ENCODE data around the gene C3. TPM values are rescaled to one million over a fixed set of nuclear protein-coding genes. Genes with fewer than 3 reads are reported as not detected.

Gene C3
- total RNA-seq, 4 donors from 2014 or later = 45.4 to 1,093 (median 422) TPM

DNA sequence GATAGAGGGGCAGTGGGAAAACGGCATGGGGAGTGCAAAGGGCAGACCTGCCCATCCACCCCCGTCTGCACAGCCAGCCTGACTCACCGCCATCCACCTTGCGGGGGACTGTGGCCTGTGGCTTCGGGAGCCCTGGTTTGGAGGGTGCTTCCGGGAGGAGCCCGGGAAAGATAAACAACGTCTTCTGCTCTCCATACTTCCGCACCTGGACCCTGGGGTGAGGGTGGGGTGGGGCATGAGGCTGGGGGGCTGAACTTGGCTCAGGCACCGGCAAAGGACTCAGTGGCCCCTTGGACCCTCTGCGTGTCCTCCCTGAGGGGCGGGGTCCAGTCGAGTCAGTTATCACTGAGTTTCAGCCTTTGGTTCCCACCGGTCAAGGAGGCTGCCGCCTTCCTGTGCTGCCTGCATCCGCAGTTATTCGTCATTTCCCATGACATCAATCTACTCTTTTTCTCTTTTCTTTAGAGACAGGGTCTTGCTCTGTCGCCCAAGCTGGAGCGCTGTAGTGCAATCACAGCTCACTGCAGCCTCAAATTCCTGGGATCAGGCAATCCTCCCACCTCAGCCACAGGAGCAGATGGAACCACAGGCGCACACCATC is 13.7 kb upstream of the C3 start:
- Histone ChIP-seq H3K4me1 (peaks cover 0 to 12% of the 10 kb centered on the region in 2 donors), H3K9me3 (no peaks in the 10 kb centered on the region), H3K4me3 (no peak overlapping the region), H3K27ac (no peak overlapping the region), H3K27me3 (no peaks in the 10 kb centered on the region), H3K36me3 (no peaks in the 10 kb centered on the region)
- intact Hi-C loops (cut with DNase I; ENCODE audit: low total_unique reads) = no loop called here
- no peak for DNase-seq
- TF ChIP-seq, protein P1, sequence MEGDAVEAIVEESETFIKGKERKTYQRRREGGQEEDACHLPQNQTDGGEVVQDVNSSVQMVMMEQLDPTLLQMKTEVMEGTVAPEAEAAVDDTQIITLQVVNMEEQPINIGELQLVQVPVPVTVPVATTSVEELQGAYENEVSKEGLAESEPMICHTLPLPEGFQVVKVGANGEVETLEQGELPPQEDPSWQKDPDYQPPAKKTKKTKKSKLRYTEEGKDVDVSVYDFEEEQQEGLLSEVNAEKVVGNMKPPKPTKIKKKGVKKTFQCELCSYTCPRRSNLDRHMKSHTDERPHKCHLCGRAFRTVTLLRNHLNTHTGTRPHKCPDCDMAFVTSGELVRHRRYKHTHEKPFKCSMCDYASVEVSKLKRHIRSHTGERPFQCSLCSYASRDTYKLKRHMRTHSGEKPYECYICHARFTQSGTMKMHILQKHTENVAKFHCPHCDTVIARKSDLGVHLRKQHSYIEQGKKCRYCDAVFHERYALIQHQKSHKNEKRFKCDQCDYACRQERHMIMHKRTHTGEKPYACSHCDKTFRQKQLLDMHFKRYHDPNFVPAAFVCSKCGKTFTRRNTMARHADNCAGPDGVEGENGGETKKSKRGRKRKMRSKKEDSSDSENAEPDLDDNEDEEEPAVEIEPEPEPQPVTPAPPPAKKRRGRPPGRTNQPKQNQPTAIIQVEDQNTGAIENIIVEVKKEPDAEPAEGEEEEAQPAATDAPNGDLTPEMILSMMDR (IDR thresholded peaks at IDR 0.05) = no peak
- TF ChIP-seq POLR2A (IDR thresholded peaks at IDR 0.05) = no peak

DNA sequence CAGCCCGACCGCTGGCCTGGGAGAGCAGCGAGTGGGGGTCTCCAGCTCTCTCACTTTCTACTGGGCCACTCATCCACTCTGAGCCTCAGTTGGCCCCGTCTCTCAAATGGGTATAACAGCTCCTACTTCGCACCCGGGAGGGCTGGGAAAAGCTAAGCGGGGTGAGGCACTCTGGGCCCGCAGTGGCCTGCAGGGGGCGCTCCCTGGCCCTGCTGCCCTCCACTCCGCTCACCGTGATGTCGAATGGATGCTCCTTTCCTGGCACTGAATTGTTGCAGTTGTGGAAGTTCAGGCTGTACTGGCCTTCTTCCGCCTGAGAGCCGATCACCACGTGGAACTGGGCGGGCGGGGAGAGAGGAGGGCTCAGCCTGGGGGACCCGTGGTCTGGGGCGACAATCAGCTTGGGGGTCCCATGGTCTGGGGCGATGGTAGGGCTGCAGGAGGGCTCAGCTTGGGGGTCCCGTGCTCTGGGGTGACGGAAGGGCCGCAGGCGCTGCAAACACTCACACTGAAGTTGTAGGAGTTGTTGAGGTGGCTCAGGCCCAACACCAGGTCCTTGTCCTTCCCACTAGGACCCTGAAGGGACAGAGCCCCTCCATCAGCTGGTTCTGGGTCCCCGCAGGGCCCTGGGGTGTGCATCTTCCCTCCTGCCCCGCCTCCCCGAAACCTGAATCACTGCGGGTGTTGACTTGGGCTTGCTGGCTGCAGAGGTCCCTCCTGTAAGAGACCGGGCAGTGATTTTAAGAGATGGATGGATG is 13.1 kb upstream of the C3 start:
- Histone ChIP-seq H3K27me3 (no peaks in the 10 kb centered on the region), H3K27ac (no peak overlapping the region), H3K4me1 (peaks cover 0 to 7% of the 10 kb centered on the region in 2 donors), H3K36me3 (no peaks in the 10 kb centered on the region), H3K9me3 (no peaks in the 10 kb centered on the region), H3K4me3 (no peak overlapping the region)
- TF ChIP-seq, protein P1 (IDR thresholded peaks at IDR 0.05) = no peak
- no peak for TF ChIP-seq POLR2A (IDR thresholded peaks at IDR 0.05)
- intact Hi-C loops (cut with DNase I; ENCODE audit: low total_unique reads) = no loop called here
- DNase-seq = no peak

DNA sequence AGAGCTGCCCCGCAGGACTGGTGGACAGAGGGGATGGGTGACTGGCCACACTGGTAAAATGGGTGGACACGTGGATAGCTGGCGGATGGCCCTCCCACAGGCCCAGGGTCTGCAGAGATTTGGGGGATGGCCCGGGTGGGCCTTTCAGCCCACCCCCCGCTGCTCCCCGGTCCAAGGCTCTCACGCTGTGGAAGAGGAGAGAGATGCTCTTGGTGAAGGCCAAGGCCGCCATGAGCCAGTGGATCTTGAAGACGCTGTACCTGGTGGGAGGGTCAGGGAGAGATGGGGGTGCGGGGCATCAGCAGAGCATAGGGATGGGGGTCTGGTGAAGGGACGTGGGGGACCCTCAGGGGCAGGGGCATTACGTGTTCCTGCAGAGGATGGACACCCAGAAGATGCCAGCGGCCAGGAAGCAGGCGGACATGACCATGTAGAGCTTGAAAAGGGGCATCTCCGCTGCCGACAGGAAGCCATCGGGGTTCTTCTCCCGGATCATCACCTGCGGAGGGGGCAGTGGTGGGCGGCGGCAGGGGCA is 12.4 kb upstream of the C3 start:
- peaks cover 0 to under 1% of the 10 kb centered on the region in 2 donors for H3K4me1 ChIP-seq
- no peaks in the 10 kb centered on the region for H3K36me3 ChIP-seq
- H3K4me3 ChIP-seq = no peak overlapping the region
- intact Hi-C loops (cut with DNase I; ENCODE audit: low total_unique reads) = no loop called here
- TF ChIP-seq, protein P1 (IDR thresholded peaks at IDR 0.05) = no peak
- TF ChIP-seq POLR2A (IDR thresholded peaks at IDR 0.05) = no peak
- DNase-seq = no peak
- no peaks in the 10 kb centered on the region for H3K27me3 ChIP-seq
- H3K27ac ChIP-seq = no peak overlapping the region
- no peaks in the 10 kb centered on the region for H3K9me3 ChIP-seq

DNA sequence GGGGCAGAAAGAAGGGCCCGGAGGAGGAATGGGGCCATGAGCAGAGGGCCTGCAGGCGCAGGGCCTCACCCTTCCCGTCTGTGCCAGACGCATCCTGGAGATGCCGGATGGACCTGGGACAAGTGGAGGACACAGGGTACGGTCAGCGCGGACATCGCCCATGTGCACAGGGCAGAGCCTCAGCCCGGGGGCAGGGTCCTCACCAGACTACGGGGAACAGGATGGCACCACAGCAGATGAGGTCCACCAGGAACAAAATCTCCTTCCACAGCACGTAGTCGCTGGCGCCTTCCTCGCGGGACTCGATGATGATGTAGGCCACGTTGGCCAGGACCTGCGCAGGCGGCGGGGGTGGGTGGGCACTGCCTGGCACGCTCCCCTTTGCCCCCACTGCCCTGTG is 11.4 kb upstream of the C3 start:
- no peak for DNase-seq
- no peak overlapping the region for H3K4me3 ChIP-seq
- no peaks in the 10 kb centered on the region for H3K36me3 ChIP-seq
- no peaks in the 10 kb centered on the region for H3K4me1 ChIP-seq
- no peaks in the 10 kb centered on the region for H3K9me3 ChIP-seq
- no peaks in the 10 kb centered on the region for H3K27me3 ChIP-seq
- TF ChIP-seq, protein P1 (IDR thresholded peaks at IDR 0.05) = no peak
- TF ChIP-seq POLR2A (IDR thresholded peaks at IDR 0.05) = no peak
- H3K27ac ChIP-seq = no peak overlapping the region
- intact Hi-C loops (cut with DNase I; ENCODE audit: low total_unique reads) = no loop called here
